Fibroblast of lung (primary cell): ENCODE data around the gene MRPL53. TPM values are rescaled to one million over a fixed set of nuclear protein-coding genes. Genes with fewer than 3 reads are reported as not detected.

Source experiments
- DNase-seq, 2 donors: peaks; one replicate each; pipeline versions ENCODE4 v3.0.0 to v3.0.0-alpha.2; 2010; ENCODE audit warnings: low read depth in 2 of 2
- H2AFZ ChIP-seq: 2 replicates; pipeline ENCODE4 v1.5.1; 2012; ENCODE audit warnings: low read length, control low read depth, inconsistent platforms
- H3K27ac ChIP-seq: 2 replicates; pipeline ENCODE4 v1.5.1; 2011; ENCODE audit warnings: low read length, control low read depth; ENCODE audit not compliant: insufficient read depth
- H3K27me3 ChIP-seq: 2 replicates; pipeline ENCODE4 v1.5.1; 2011; ENCODE audit warnings: mild to moderate bottlenecking, low read length; ENCODE audit not compliant: control insufficient read depth, insufficient read depth
- H3K36me3 ChIP-seq: 2 replicates; pipeline ENCODE4 v1.5.1; 2011; ENCODE audit warnings: low read length; ENCODE audit not compliant: control insufficient read depth, insufficient read depth
- H3K4me1 ChIP-seq: 2 replicates; pipeline ENCODE4 v1.5.1; 2011; ENCODE audit warnings: low read length; ENCODE audit not compliant: control insufficient read depth, insufficient read depth; ENCODE audit errors: extremely low read depth
- H3K4me2 ChIP-seq: 2 replicates; pipeline ENCODE4 v1.5.1; 2011; ENCODE audit warnings: low read length, control low read depth; ENCODE audit not compliant: insufficient read depth; ENCODE audit errors: extremely low read depth
- H3K4me3 ChIP-seq, 4 experiments: fragments of 200-600 bp in 1 of 4; sonication (generic) in 1 of 4; replicated peaks in 1 of 4; 2 replicates each; pipeline ENCODE4 v1.5.1; 2011 to 2016; ENCODE audit warnings: low read length in 4 of 4, low read depth in 3 of 4, mild to moderate bottlenecking in 3 of 4, control low read depth in 2 of 4, inconsistent platforms in 1 of 4, mixed read lengths in 1 of 4; ENCODE audit not compliant: insufficient read depth in 1 of 4; ENCODE audit errors: control extremely low read depth in 1 of 4
- H3K79me2 ChIP-seq: 2 replicates; pipeline ENCODE4 v1.5.1; 2012; ENCODE audit warnings: mild to moderate bottlenecking, low read length, inconsistent platforms; ENCODE audit not compliant: control insufficient read depth, insufficient read depth
- H3K9ac ChIP-seq: 2 replicates; pipeline ENCODE4 v1.5.1; 2011; ENCODE audit warnings: mild to moderate bottlenecking, low read length, control low read depth; ENCODE audit not compliant: insufficient read depth
- H3K9me3 ChIP-seq: 2 replicates; pipeline ENCODE4 v1.5.1; 2012; ENCODE audit warnings: low read depth, low read length; ENCODE audit not compliant: control insufficient read depth, insufficient read depth
- H4K20me1 ChIP-seq: 2 replicates; pipeline ENCODE4 v1.5.1; 2011; ENCODE audit warnings: low read length; ENCODE audit not compliant: control insufficient read depth, insufficient read depth; ENCODE audit errors: extremely low read depth
- CTCF ChIP-seq, 2 donors: IDR thresholded peaks in 1 of 2; conservative IDR thresholded peaks in 1 of 2; 1 replicate in 1 of 2; 2 replicates in 1 of 2; pipeline ENCODE4 v1.5.1; 2011 to 2012; ENCODE audit warnings: low read length in 2 of 2, control low read depth in 1 of 2, inconsistent platforms in 1 of 2, low read depth in 1 of 2, mild to moderate bottlenecking in 1 of 2
- EZH2 ChIP-seq: IDR thresholded peaks from 2 replicates; pipeline ENCODE4 v1.5.1; 2012; ENCODE audit warnings: low read length, control low read depth, mild to moderate bottlenecking; ENCODE audit errors: missing control alignments
- polyA plus RNA-seq, 2 donors: library from polyadenylated mRNA; depleted of rRNA in 1 of 2; stranded (reverse) in 1 of 2; unstranded in 1 of 2; fragments of >200 nt; gene quantifications; 2 replicates each; pipeline ENCODE4 v1.2.1, GENCODE V29; 2011 to 2012; ENCODE audit warnings: missing spikeins in 1 of 2
- total RNA-seq: library from RNA; depleted of rRNA; stranded (reverse); fragments of >200 nt; gene quantifications from 2 replicates; pipeline ENCODE4 v1.2.1, GENCODE V29; 2014

MRPL53 gene
- total and polyA plus RNA-seq, 2 donors (not counting 1 experiment from before 2014, with no cell fraction given), result 30.1 to 45.4 TPM

GRCh38 chr2:74493546-74493945 is 21.1 kb upstream of the MRPL53 start:
- no peak for DNase-seq
- no peaks in the 10 kb centered on the region for H4K20me1 ChIP-seq

GRCh38 chr2:74491648-74492544 is 19.4 kb upstream of the MRPL53 start:
- Histone ChIP-seq H3K4me1 (peaks cover 3% of the 10 kb centered on the region), H4K20me1 (no peaks in the 10 kb centered on the region), H3K9me3 (no peaks in the 10 kb centered on the region), H3K4me3 (no peak overlapping the region), H3K9ac (no peak overlapping the region), H3K4me2 (no peak overlapping the region), H3K27ac (no peak overlapping the region), H2AFZ (no peak overlapping the region), H3K36me3 (peaks cover 18% of the 10 kb centered on the region), H3K27me3 (no peaks in the 10 kb centered on the region), H3K79me2 (no peaks in the 10 kb centered on the region)
- TF ChIP-seq EZH2 (no peak), CTCF (conservative IDR thresholded peaks at IDR 0.05 in 1 of 2, IDR thresholded peaks at IDR 0.05 in 1 of 2; ENCODE audit: low read depth in 1 of 2, low read length in 2 of 2) (no peak)
- DNase-seq, result no peak

More at GRCh38 chr2:74493546-74493945, 21.1 kb upstream of the MRPL53 start:
- Histone ChIP-seq H3K9ac (no peak overlapping the region), H2AFZ (no peak overlapping the region), H3K27me3 (no peaks in the 10 kb centered on the region), H3K79me2 (no peaks in the 10 kb centered on the region), H3K36me3 (peaks cover 18% of the 10 kb centered on the region), H3K9me3 (no peaks in the 10 kb centered on the region), H3K4me3 (no peak overlapping the region), H3K4me1 (peaks cover 2% of the 10 kb centered on the region), H3K27ac (no peak overlapping the region), H3K4me2 (no peak overlapping the region)
- no peak for TF ChIP-seq EZH2

GRCh38 chr2:74489906-74490305 is 17.4 kb upstream of the MRPL53 start:
- H3K36me3 ChIP-seq, result peaks cover 20% of the 10 kb centered on the region
- H3K27me3 ChIP-seq, result no peaks in the 10 kb centered on the region
- no peaks in the 10 kb centered on the region for H4K20me1 ChIP-seq
- H3K4me1 ChIP-seq, result peaks cover 3% of the 10 kb centered on the region
- no peak overlapping the region for H3K27ac ChIP-seq
- H3K9ac ChIP-seq, result no peak overlapping the region
- TF ChIP-seq CTCF (conservative IDR thresholded peaks at IDR 0.05 in 1 of 2, IDR thresholded peaks at IDR 0.05 in 1 of 2; ENCODE audit: low read depth in 1 of 2, low read length in 2 of 2) (no peak), EZH2 (no peak)
- H2AFZ ChIP-seq, result no peak overlapping the region
- no peak overlapping the region for H3K4me3 ChIP-seq
- no peak overlapping the region for H3K4me2 ChIP-seq
- no peaks in the 10 kb centered on the region for H3K79me2 ChIP-seq
- no peak for DNase-seq
- no peaks in the 10 kb centered on the region for H3K9me3 ChIP-seq
